Naive thymus-derived CD4-positive, alpha-beta T cell (primary cell): ENCODE measurements around the gene KRT4. TPM values are rescaled to one million over a fixed set of nuclear protein-coding genes. Genes with fewer than 3 reads are reported as not detected.

Experiments used
- polyA plus RNA-seq, 2 donors: library from polyadenylated mRNA; unstranded; fragments of 300-500 nt; fragmentation: Illumina TruSeq; gene quantifications; one replicate each; pipeline ENCODE4 v1.2.3, GENCODE V29; 2021
- total RNA-seq, 6 experiments: library from RNA in 5 of 6; stranded (reverse) in 5 of 6; gene quantifications; 1 replicate in 5 of 6; 2 replicates in 1 of 6; pipeline ENCODE4 v1.2.3 and lab custom pipeline; 2021 to 2026

Gene KRT4
- total and polyA plus RNA-seq, 7 experiments from 2014 or later: not detected

Other genes starting within 250 kb of the KRT4 start
- gene KRT74, start 240.3 kb downstream of the KRT4 start, total RNA-seq: 1 to 10 TPM in 2 of 5 experiments, under 1 TPM in 2, not detected in 1; 0.12 to 1.2 (median 0.90) TPM
- not detected for gene KRT74, start 240.3 kb downstream of the KRT4 start, polyA plus RNA-seq
- 100 to 1,000 TPM in 3 of 5 experiments, 10 to 100 TPM in 1, 1 to 10 TPM in 1; 2.1 to 149 (median 104) TPM for gene KRT72, start 212.7 kb downstream of the KRT4 start, total RNA-seq
- gene KRT72, start 212.7 kb downstream of the KRT4 start, polyA plus RNA-seq: under 1 TPM in 1 of 2 donors, not detected in 1; 0.71 TPM
- 10 to 100 TPM in 4 of 5 experiments, 1 to 10 TPM in 1; 1.0 to 96.4 (median 65.6) TPM for gene KRT73, start 195.6 kb downstream of the KRT4 start, total RNA-seq
- gene KRT73, start 195.6 kb downstream of the KRT4 start, polyA plus RNA-seq: 10 to 100 TPM in 1 of 2 donors, 1 to 10 TPM in 1; 6.2 to 11.1 TPM
- 1 to 10 TPM in 3 of 5 experiments, under 1 TPM in 1, not detected in 1; 0.29 to 2.3 (median 2.0) TPM for gene KRT2, start 161.9 kb downstream of the KRT4 start, total RNA-seq
- 1 to 10 TPM; 2.4 to 4.7 TPM for gene KRT2, start 161.9 kb downstream of the KRT4 start, polyA plus RNA-seq
- 1 to 10 TPM in 2 of 5 experiments, under 1 TPM in 1, not detected in 2; 0.27 to 5.6 (median 2.3) TPM for gene KRT1, start 133.7 kb downstream of the KRT4 start, total RNA-seq
- 1 to 10 TPM; 5.2 to 9.4 TPM for gene KRT1, start 133.7 kb downstream of the KRT4 start, polyA plus RNA-seq
- under 1 TPM in 2 of 5 experiments, not detected in 3; 0.11 to 0.13 TPM for gene KRT77, start 110.6 kb downstream of the KRT4 start, total RNA-seq
- gene KRT77, start 110.6 kb downstream of the KRT4 start, polyA plus RNA-seq: under 1 TPM; 0.08 to 0.10 TPM
- not detected for gene KRT76, start 36.8 kb downstream of the KRT4 start, total RNA-seq
- gene KRT76, start 36.8 kb downstream of the KRT4 start, polyA plus RNA-seq: not detected
- gene KRT3, start 18.0 kb downstream of the KRT4 start, total RNA-seq: not detected
- not detected for gene KRT3, start 18.0 kb downstream of the KRT4 start, polyA plus RNA-seq
- not detected for gene KRT79, start 20.2 kb upstream of the KRT4 start, total RNA-seq
- not detected for gene KRT79, start 20.2 kb upstream of the KRT4 start, polyA plus RNA-seq
- gene KRT78, start 34.9 kb upstream of the KRT4 start, total RNA-seq: not detected
- gene KRT78, start 34.9 kb upstream of the KRT4 start, polyA plus RNA-seq: not detected
- under 1 TPM in 4 of 5 experiments, not detected in 1; 0.15 to 0.62 (median 0.59) TPM for gene KRT8, start 91.0 kb upstream of the KRT4 start, total RNA-seq
- under 1 TPM in 1 of 2 donors, not detected in 1; 0.09 TPM for gene KRT8, start 91.0 kb upstream of the KRT4 start, polyA plus RNA-seq
- gene KRT18, start 135.0 kb upstream of the KRT4 start, total RNA-seq: 10 to 100 TPM in 3 of 5 experiments, 1 to 10 TPM in 1, under 1 TPM in 1; 0.46 to 12.0 (median 10.1) TPM
- 10 to 100 TPM; 14.1 to 23.1 TPM for gene KRT18, start 135.0 kb upstream of the KRT4 start, polyA plus RNA-seq
- gene EIF4B, start 192.3 kb upstream of the KRT4 start, total RNA-seq: 100 to 1,000 TPM; 380 to 919 (median 833) TPM
- gene EIF4B, start 192.3 kb upstream of the KRT4 start, polyA plus RNA-seq: 100 to 1,000 TPM; 134 to 145 TPM
- 1 to 10 TPM in 4 of 5 experiments, under 1 TPM in 1; 0.73 to 4.4 (median 2.5) TPM for gene TNS2, start 235.9 kb upstream of the KRT4 start, total RNA-seq
- under 1 TPM; 0.26 to 0.30 TPM for gene TNS2, start 235.9 kb upstream of the KRT4 start, polyA plus RNA-seq